PC-3 (cell line): ENCODE measurements around the gene GATAD2A. TPM values are rescaled to one million over a fixed set of nuclear protein-coding genes. Genes with fewer than 3 reads are reported as not detected.

Source experiments
- ATAC-seq: fragments of 200-7000 bp; cut with Tn5 transposase; 2 replicates; pipeline ENCODE4 v1.9.1; 2020; ENCODE audit warnings: mild to moderate bottlenecking, moderate library complexity
- BruUV-seq: library from RNA; stranded (reverse); fragments of 400-500 nt; replicated peaks from 2 replicates; lab custom pipeline; 2021; lab: Mats Ljungman, UMichigan
- CTCF ChIA-PET: fragments of 300-600 bp; sonication (Branson Sonifier 250); formaldehyde crosslinking; loops from one replicate; lab custom pipeline; 2022; ENCODE audit warnings: antibody characterized with exemption; lab: Charles Lee
- POLR2A ChIA-PET: fragments of 300-600 bp; sonication (Branson Sonifier 250); formaldehyde crosslinking; loops from one replicate; lab custom pipeline; 2022; ENCODE audit warnings: antibody characterized with exemption; ENCODE audit not compliant: unreplicated experiment; lab: Charles Lee
- DNase-seq: peaks from one replicate; pipeline ENCODE4 v3.0.0-alpha.2; 2015
- H2AFZ ChIP-seq: fragments of 300-600 bp; sonication (generic); 2 replicates; pipeline ENCODE4 v1.6.0; 2016; ENCODE audit warnings: antibody characterized with exemption, low read length
- H3F3A ChIP-seq: fragments of 300-600 bp; sonication (generic); one replicate; pipeline ENCODE4 v1.6.0; 2017; ENCODE audit warnings: antibody characterized with exemption, low read length, control low read depth, mild to moderate bottlenecking; ENCODE audit not compliant: unreplicated experiment
- H3K27ac ChIP-seq: fragments of 300-600 bp; sonication (generic); 2 replicates; pipeline ENCODE4 v1.5.1; 2016; ENCODE audit warnings: mild to moderate bottlenecking, low read length
- H3K27me3 ChIP-seq: fragments of 300-600 bp; sonication (generic); 2 replicates; pipeline ENCODE4 v1.6.1; 2016; ENCODE audit warnings: low read length, mixed read lengths
- H3K36me3 ChIP-seq: fragments of 300-600 bp; sonication (generic); 2 replicates; pipeline ENCODE4 v1.6.1; 2016; ENCODE audit warnings: low read depth, mixed run types, low read length, mixed read lengths
- H3K4me1 ChIP-seq: fragments of 300-600 bp; sonication (generic); 2 replicates; pipeline ENCODE4 v1.5.1; 2016; ENCODE audit warnings: low read length; ENCODE audit not compliant: insufficient read depth
- H3K4me2 ChIP-seq: fragments of 300-600 bp; sonication (generic); 2 replicates; pipeline ENCODE4 v1.6.0; 2016; ENCODE audit warnings: low read length
- H3K4me3 ChIP-seq: fragments of 300-600 bp; sonication (generic); 2 replicates; pipeline ENCODE4 v1.5.1; 2016; ENCODE audit warnings: mild to moderate bottlenecking, low read length, mixed read lengths
- H3K79me2 ChIP-seq: fragments of 300-600 bp; sonication (generic); 2 replicates; pipeline ENCODE4 v1.6.1; 2017; ENCODE audit warnings: low read length, mixed read lengths
- H3K9ac ChIP-seq: fragments of 300-600 bp; sonication (generic); 2 replicates; pipeline ENCODE4 v1.6.0; 2016; ENCODE audit warnings: mild to moderate bottlenecking, low read length
- H3K9me2 ChIP-seq: fragments of 300-600 bp; sonication (generic); replicated peaks from 2 replicates; pipeline ENCODE4 v1.6.1; 2016; ENCODE audit warnings: mixed run types, low read length, mixed read lengths
- H3K9me3 ChIP-seq: fragments of 300-600 bp; sonication (generic); 2 replicates; pipeline ENCODE4 v1.6.1; 2016; ENCODE audit warnings: low read length, mixed read lengths
- H4K20me1 ChIP-seq: fragments of 300-600 bp; sonication (generic); 2 replicates; pipeline ENCODE4 v1.6.1; 2016; ENCODE audit warnings: low read length, mixed read lengths
- EZH2 ChIP-seq: fragments of 300-600 bp; sonication (generic); IDR thresholded peaks from one replicate; pipeline ENCODE4 v1.6.1; 2017; ENCODE audit warnings: antibody characterized with exemption, mild to moderate bottlenecking, low read length; ENCODE audit not compliant: unreplicated experiment
- EZH2phosphoT487 ChIP-seq: fragments of 300-600 bp; sonication (generic); IDR thresholded peaks from 2 replicates; pipeline ENCODE4 v1.6.1; 2018; ENCODE audit warnings: mild to moderate bottlenecking, antibody characterized with exemption, low read length, borderline replicate concordance
- intact Hi-C: fragments of 100-400 bp; cut with micrococcal nuclease; formaldehyde crosslinking; loops from 2 replicates; pipeline ENCODE4 v1.9.0; 2023
- total RNA-seq: library from RNA; depleted of rRNA; stranded (reverse); fragments of >200 nt; gene quantifications from 2 replicates; pipeline ENCODE4 v1.2.3, GENCODE V29; 2014
- TF ChIP-seq, protein P1 (sequence below): fragments of 300-600 bp; sonication (generic); conservative IDR thresholded peaks from 2 replicates; pipeline ENCODE4 v1.5.1; 2017; ENCODE audit warnings: antibody characterized with exemption, low read depth, mild to moderate bottlenecking, low read length

The GATAD2A gene
- total RNA-seq, 1 experiment from 2014 or later = 104 TPM

GRCh38 chr19:19543101-19543500, 137.6 kb downstream of the GATAD2A start:
- no peaks in the 10 kb centered on the region for H3K27me3 ChIP-seq
- no peak overlapping the region for H3K4me3 ChIP-seq
- peaks cover 9% of the 10 kb centered on the region; the same call in 1 of the 2 replicates for H3K4me1 ChIP-seq
- H3F3A ChIP-seq = no peaks in the 10 kb centered on the region
- H3K36me3 ChIP-seq = no peaks in the 10 kb centered on the region
- DNase-seq (no peak), ATAC-seq (no peak)
- POLR2A ChIA-PET = no interaction called here
- TF ChIP-seq EZH2 (no peak), EZH2phosphoT487 (no peak)
- TF ChIP-seq, protein P1, sequence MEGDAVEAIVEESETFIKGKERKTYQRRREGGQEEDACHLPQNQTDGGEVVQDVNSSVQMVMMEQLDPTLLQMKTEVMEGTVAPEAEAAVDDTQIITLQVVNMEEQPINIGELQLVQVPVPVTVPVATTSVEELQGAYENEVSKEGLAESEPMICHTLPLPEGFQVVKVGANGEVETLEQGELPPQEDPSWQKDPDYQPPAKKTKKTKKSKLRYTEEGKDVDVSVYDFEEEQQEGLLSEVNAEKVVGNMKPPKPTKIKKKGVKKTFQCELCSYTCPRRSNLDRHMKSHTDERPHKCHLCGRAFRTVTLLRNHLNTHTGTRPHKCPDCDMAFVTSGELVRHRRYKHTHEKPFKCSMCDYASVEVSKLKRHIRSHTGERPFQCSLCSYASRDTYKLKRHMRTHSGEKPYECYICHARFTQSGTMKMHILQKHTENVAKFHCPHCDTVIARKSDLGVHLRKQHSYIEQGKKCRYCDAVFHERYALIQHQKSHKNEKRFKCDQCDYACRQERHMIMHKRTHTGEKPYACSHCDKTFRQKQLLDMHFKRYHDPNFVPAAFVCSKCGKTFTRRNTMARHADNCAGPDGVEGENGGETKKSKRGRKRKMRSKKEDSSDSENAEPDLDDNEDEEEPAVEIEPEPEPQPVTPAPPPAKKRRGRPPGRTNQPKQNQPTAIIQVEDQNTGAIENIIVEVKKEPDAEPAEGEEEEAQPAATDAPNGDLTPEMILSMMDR = no peak
- no peaks in the 10 kb centered on the region for H4K20me1 ChIP-seq
- no peak overlapping the region for H2AFZ ChIP-seq
- no peak overlapping the region for H3K9ac ChIP-seq
- H3K27ac ChIP-seq = no peak overlapping the region
- no peak overlapping the region for H3K4me2 ChIP-seq
- no TSS peak for BruUV-seq
- CTCF ChIA-PET = interaction anchor here (0.5 kb wide), 1 partner anchor 70 kb away, joined by 5 read pairs; no protein-coding TSS in a partner anchor
- intact Hi-C loops = no loop called here
- no peaks in the 10 kb centered on the region for H3K9me2 ChIP-seq
- no peaks in the 10 kb centered on the region for H3K9me3 ChIP-seq
- H3K79me2 ChIP-seq = no peaks in the 10 kb centered on the region

DNA sequence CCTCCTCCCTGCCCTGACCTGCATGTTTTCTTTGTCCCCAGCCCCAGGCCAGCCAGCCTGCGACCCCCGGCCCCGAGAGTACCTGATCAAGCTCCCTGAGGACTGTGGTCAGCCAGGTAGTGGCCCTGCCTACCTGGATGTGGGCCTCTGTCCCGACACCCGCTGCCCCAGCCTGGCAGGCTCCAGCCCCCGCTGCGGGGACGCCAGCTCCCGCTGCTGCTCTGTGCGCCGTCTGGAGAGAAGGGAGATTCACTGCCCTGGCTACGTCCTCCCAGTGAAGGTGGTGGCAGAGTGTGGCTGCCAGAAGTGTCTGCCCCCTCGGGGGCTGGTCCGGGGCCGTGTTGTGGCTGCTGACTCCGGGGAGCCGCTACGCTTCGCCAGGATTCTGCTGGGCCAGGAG, 138.2 kb downstream of the GATAD2A start:
- Histone ChIP-seq H4K20me1 (no peaks in the 10 kb centered on the region), H3K9me3 (no peaks in the 10 kb centered on the region), H3K4me3 (no peak overlapping the region), H3K4me1 (peaks cover 5% of the 10 kb centered on the region; the same call in 1 of the 2 replicates), H3K79me2 (no peaks in the 10 kb centered on the region), H2AFZ (no peak overlapping the region), H3K9me2 (no peaks in the 10 kb centered on the region), H3K27ac (no peak overlapping the region), H3K27me3 (no peaks in the 10 kb centered on the region), H3K9ac (no peak overlapping the region), H3K36me3 (no peaks in the 10 kb centered on the region), H3F3A (no peaks in the 10 kb centered on the region), H3K4me2 (no peak overlapping the region)
- TF ChIP-seq, protein P1 = no peak
- TF ChIP-seq EZH2phosphoT487 (no peak), EZH2 (no peak)
- CTCF ChIA-PET = interaction anchor here (0.5 kb wide), 1 partner anchor 70 kb away, joined by 5 read pairs; no protein-coding TSS in a partner anchor
- POLR2A ChIA-PET = no interaction called here
- no TSS peak for BruUV-seq
- intact Hi-C loops = no loop called here
- ATAC-seq (no peak), DNase-seq (no peak)

GRCh38 chr19:19544257-19544953, 138.9 kb downstream of the GATAD2A start:
- intact Hi-C loops = no loop called here

More at GRCh38 chr19:19544257-19544953, 138.9 kb downstream of the GATAD2A start:
- ChIA-PET POLR2A (no interaction called here), CTCF (no interaction called here)
- H3K27me3 ChIP-seq = no peaks in the 10 kb centered on the region
- no peaks in the 10 kb centered on the region for H3K36me3 ChIP-seq
- no peaks in the 10 kb centered on the region for H4K20me1 ChIP-seq
- ATAC-seq (no peak), DNase-seq (no peak)
- H3K9ac ChIP-seq = no peak overlapping the region
- H3K4me2 ChIP-seq = no peak overlapping the region
- no TSS peak for BruUV-seq
- H3F3A ChIP-seq = no peaks in the 10 kb centered on the region
- no peak for TF ChIP-seq EZH2
- no peak for TF ChIP-seq EZH2phosphoT487
- TF ChIP-seq, protein P1 = no peak
- no peak overlapping the region for H2AFZ ChIP-seq
- no peaks in the 10 kb centered on the region for H3K9me2 ChIP-seq
- H3K4me1 ChIP-seq = peaks cover 5% of the 10 kb centered on the region; the same call in 1 of the 2 replicates
- H3K27ac ChIP-seq = no peak overlapping the region
- H3K4me3 ChIP-seq = no peak overlapping the region
- no peaks in the 10 kb centered on the region for H3K79me2 ChIP-seq
- no peaks in the 10 kb centered on the region for H3K9me3 ChIP-seq
